Measurements from ENCODE around the gene RFX2. TPM values are rescaled to one million over a fixed set of nuclear protein-coding genes. Genes with fewer than 3 reads are reported as not detected.
"Not testable (repeated sequence)": the region's sequence is repeated elsewhere in the genome, so short reads cannot be mapped to it uniquely, and the experiment has no call there.

Gene RFX2
- total and polyA plus RNA-seq, 2 donors: 12.8 to 13.4 TPM

GRCh38 chr19:6116749-6117430 lies 6.6 kb upstream of the RFX2 start:
- H3K36me3 ChIP-seq (ENCODE audit: insufficient read depth): no peaks in the 10 kb centered on the region
- H3K27ac ChIP-seq (ENCODE audit: low read depth): no peak overlapping the region
- H3K4me1 ChIP-seq (ENCODE audit: insufficient read depth): no peaks in the 10 kb centered on the region
- H3K4me3 ChIP-seq (ENCODE audit: low read depth, low read length): no peak overlapping the region
- DNase-seq (ENCODE audit: extremely low spot score): no peak
- WGBS: 94% methylated on average over 4 of the region's 4 CpGs

GRCh38 chr19:6115992-6116391 lies 5.7 kb upstream of the RFX2 start:
- Histone ChIP-seq H3K36me3 (ENCODE audit: insufficient read depth) (no peaks in the 10 kb centered on the region), H3K4me3 (ENCODE audit: low read depth, low read length) (no peak overlapping the region), H3K4me1 (ENCODE audit: insufficient read depth) (no peaks in the 10 kb centered on the region), H3K27ac (ENCODE audit: low read depth) (no peak overlapping the region)
- 62% methylated on average over 1 of the region's 1 CpG for WGBS
- DNase-seq (ENCODE audit: extremely low spot score): no peak

DNA sequence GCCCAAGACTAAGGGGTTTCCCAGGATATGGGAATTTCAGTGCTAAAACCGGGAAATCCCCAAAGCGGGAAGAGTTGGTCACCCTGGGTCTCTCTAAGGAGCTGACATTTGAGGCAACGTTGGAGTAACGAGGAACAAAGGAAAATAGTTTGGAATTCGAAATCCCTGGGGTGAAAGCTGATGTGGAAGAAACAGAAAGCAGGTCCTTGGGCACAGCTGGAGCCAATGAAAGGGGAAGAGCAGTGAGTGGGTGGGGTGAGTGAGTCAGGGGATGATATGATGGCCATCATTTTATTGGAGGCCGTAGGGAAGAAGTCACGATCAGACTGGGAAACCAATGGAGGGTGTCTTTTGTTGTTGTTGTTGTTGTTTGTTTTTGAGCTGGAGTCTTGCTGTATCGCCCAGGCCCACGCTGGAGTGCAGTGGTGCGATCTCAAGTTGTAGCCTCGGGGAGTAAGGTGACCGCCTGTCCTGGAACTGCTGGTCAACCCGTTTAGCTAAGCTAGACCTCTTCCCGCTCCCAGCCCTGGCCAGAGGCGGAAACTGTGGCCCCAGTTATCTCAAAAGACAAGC lies 3.4 kb upstream of the RFX2 start:
- H3K4me3 ChIP-seq (ENCODE audit: low read depth, low read length): no peak overlapping the region
- no peaks in the 10 kb centered on the region for H3K4me1 ChIP-seq (ENCODE audit: insufficient read depth)
- H3K36me3 ChIP-seq (ENCODE audit: insufficient read depth): no peaks in the 10 kb centered on the region
- 72% methylated on average over 15 of the region's 15 CpGs for WGBS
- no peak overlapping the region for H3K27ac ChIP-seq (ENCODE audit: low read depth)
- no peak for DNase-seq (ENCODE audit: extremely low spot score)

DNA sequence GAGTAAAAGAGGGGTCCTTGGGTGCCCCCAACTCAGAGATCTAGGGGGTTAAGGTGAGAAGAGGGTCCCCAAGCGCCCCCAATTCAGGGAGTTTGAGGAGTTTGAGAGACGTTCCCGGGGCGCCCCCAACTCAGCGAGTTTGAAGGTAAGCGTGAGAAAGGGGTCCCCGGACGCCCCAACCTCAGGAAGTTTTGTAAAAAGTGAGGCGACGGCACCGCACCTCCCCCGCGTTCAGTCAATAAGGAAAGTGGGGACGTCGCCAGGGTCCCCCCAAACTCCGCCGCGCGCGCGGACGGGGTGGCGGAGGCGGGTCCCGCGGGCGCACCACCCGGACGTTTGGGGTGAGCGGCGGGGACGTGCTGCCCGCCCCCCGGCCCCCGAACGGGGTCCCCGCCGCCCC lies 353 bp downstream of the RFX2 start:
- H3K4me1 ChIP-seq (ENCODE audit: insufficient read depth): no peaks in the 10 kb centered on the region
- H3K27ac ChIP-seq (ENCODE audit: low read depth): no peak overlapping the region
- no peak for DNase-seq (ENCODE audit: extremely low spot score)
- peak overlapping the region; percentile 74 for H3K4me3 ChIP-seq (ENCODE audit: low read depth, low read length)
- WGBS: 1% methylated on average over 38 of the region's 38 CpGs
- H3K36me3 ChIP-seq (ENCODE audit: insufficient read depth): no peaks in the 10 kb centered on the region

- WGBS: under 1% methylated on average over 47 of the region's 47 CpGs
- Histone ChIP-seq H3K4me1 (ENCODE audit: insufficient read depth) (no peaks in the 10 kb centered on the region), H3K4me3 (ENCODE audit: low read depth, low read length) (peak overlapping the region; percentile 74), H3K36me3 (ENCODE audit: insufficient read depth) (no peaks in the 10 kb centered on the region), H3K27ac (ENCODE audit: low read depth) (peak overlapping the region; percentile 74)
- peak; percentile 40 for DNase-seq (ENCODE audit: extremely low spot score)
Observed at GRCh38 chr19:6108721-6109633, 1.3 kb downstream of the RFX2 start.

GRCh38 chr19:6106643-6107294 lies 3.5 kb downstream of the RFX2 start:
- not testable (repeated sequence) for H3K27ac ChIP-seq (ENCODE audit: low read depth); H3K4me3 ChIP-seq (ENCODE audit: low read depth, low read length); H3K4me1 ChIP-seq (ENCODE audit: insufficient read depth); H3K36me3 ChIP-seq (ENCODE audit: insufficient read depth); DNase-seq (ENCODE audit: extremely low spot score)
- WGBS: 88% methylated on average over 15 of the region's 15 CpGs

DNA sequence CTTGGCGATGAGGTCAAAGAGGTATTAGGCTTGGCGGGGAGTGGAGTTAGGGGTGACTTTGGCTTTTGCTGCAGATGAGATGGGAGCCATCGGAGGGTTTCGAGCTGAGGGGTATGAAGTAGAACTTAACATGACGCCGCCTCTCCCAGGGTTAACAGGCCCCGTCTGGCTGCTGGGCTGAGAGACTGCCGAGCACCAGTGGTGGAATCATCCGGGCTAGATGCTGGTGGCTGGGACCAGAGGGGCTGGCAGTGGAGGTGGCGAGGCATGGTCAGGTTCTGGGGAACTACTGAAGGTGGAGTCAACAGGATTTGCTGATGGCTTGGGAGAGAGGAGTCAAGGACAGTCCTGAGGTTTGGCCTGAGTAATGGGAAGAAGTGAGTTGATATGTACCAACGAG lies 4.9 kb downstream of the RFX2 start:
- Histone ChIP-seq H3K4me3 (ENCODE audit: low read depth, low read length) (no peak overlapping the region), H3K36me3 (ENCODE audit: insufficient read depth) (no peaks in the 10 kb centered on the region), H3K4me1 (ENCODE audit: insufficient read depth) (no peaks in the 10 kb centered on the region), H3K27ac (ENCODE audit: low read depth) (peak overlapping the region; percentile 11)
- 87% methylated on average over 11 of the region's 11 CpGs for WGBS
- no peak for DNase-seq (ENCODE audit: extremely low spot score)

GRCh38 chr19:6103894-6104293 lies 6.4 kb downstream of the RFX2 start:
- Histone ChIP-seq H3K27ac (ENCODE audit: low read depth) (peak overlapping the region; percentile 80), H3K4me3 (ENCODE audit: low read depth, low read length) (no peak overlapping the region), H3K36me3 (ENCODE audit: insufficient read depth) (no peaks in the 10 kb centered on the region), H3K4me1 (ENCODE audit: insufficient read depth) (no peaks in the 10 kb centered on the region)
- no peak for DNase-seq (ENCODE audit: extremely low spot score)
- 55% methylated on average over 4 of the region's 4 CpGs for WGBS

DNA sequence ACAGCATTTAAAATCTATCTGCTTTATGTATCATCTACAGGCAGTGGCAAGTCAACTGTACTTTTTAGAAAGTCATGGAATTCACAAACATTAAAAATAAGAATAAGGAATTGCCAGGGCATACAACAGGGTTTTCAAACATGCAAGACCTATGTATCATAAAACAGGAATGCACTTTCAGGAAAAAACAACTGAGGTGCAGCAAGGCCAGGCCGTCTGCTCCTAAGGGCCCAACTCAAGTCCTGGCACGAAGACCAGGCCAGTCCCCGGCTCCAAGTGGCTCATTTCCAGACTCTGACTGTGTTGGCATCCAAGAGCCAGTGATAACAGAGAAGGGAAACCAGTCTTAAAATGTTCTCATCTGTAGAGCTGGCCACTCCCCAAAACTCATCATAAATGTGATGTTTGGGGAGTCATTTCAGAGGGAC lies 7.1 kb downstream of the RFX2 start:
- no peaks in the 10 kb centered on the region for H3K4me1 ChIP-seq (ENCODE audit: insufficient read depth)
- H3K4me3 ChIP-seq (ENCODE audit: low read depth, low read length): no peak overlapping the region
- peak overlapping the region; percentile 80 for H3K27ac ChIP-seq (ENCODE audit: low read depth)
- peak; percentile 46 for DNase-seq (ENCODE audit: extremely low spot score)
- WGBS: 18% methylated on average over 3 of the region's 3 CpGs
- H3K36me3 ChIP-seq (ENCODE audit: insufficient read depth): no peaks in the 10 kb centered on the region

- H3K36me3 ChIP-seq (ENCODE audit: insufficient read depth): no peaks in the 10 kb centered on the region
- no peaks in the 10 kb centered on the region for H3K4me1 ChIP-seq (ENCODE audit: insufficient read depth)
- WGBS: 87% methylated on average over 3 of the region's 3 CpGs
- H3K4me3 ChIP-seq (ENCODE audit: low read depth, low read length): no peak overlapping the region
- H3K27ac ChIP-seq (ENCODE audit: low read depth): no peak overlapping the region
- DNase-seq (ENCODE audit: extremely low spot score): no peak
Observed at GRCh38 chr19:6101991-6102390, 8.3 kb downstream of the RFX2 start.

DNA sequence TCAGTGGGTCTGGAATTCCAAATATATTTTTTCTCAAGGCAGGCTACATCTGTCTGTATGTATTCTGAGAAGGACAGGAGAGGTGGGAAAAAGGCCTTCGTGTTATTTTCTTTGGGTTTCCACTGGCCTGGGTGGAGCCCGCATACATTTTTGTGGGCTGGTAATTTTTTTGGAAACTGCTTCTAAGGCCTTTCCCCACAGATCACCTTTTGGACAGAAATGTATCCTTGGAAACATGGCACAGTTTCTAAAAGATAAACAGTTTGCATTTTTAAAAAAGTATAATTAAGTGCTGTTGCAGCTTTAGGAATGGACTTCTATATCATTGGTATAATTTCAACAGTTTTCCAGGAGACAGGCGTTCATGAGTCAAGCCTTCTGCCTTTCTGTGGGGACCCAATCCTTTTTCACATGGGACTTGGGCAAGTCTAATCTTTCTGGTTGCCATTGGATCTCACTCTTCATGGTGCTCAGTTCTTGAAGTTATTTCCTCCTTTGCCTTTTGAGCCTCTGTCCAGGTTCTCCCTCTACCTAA lies 8.9 kb downstream of the RFX2 start:
- WGBS: 62% methylated on average over 3 of the region's 3 CpGs
- DNase-seq (ENCODE audit: extremely low spot score): no peak
- no peaks in the 10 kb centered on the region for H3K4me1 ChIP-seq (ENCODE audit: insufficient read depth)

GRCh38 chr19:6100284-6100915 lies 9.9 kb downstream of the RFX2 start:
- H3K27ac ChIP-seq (ENCODE audit: low read depth): no peak overlapping the region
- 64% methylated on average over 16 of the region's 16 CpGs for WGBS
- no peaks in the 10 kb centered on the region for H3K4me1 ChIP-seq (ENCODE audit: insufficient read depth)
- no peaks in the 10 kb centered on the region for H3K36me3 ChIP-seq (ENCODE audit: insufficient read depth)
- H3K4me3 ChIP-seq (ENCODE audit: low read depth, low read length): no peak overlapping the region
- DNase-seq (ENCODE audit: extremely low spot score): no peak

More for the DNA sequence above, 8.9 kb downstream of the RFX2 start:
- H3K4me3 ChIP-seq (ENCODE audit: low read depth, low read length): no peak overlapping the region
- H3K27ac ChIP-seq (ENCODE audit: low read depth): no peak overlapping the region
- H3K36me3 ChIP-seq (ENCODE audit: insufficient read depth): no peaks in the 10 kb centered on the region

GRCh38 chr19:6099599-6099998 lies 10.7 kb downstream of the RFX2 start:
- 70% methylated on average over 2 of the region's 2 CpGs for WGBS
- no peaks in the 10 kb centered on the region for H3K4me1 ChIP-seq (ENCODE audit: insufficient read depth)
- no peak overlapping the region for H3K4me3 ChIP-seq (ENCODE audit: low read depth, low read length)
- no peak overlapping the region for H3K27ac ChIP-seq (ENCODE audit: low read depth)
- DNase-seq (ENCODE audit: extremely low spot score): no peak
- H3K36me3 ChIP-seq (ENCODE audit: insufficient read depth): no peaks in the 10 kb centered on the region
